Embryonic facial prominence (tissue), 1 donor: Measurements from ENCODE around the gene BIRC7.
A peak's percentile ranks its signal among the peaks of the same experiment; 100 is the strongest.
"Not testable (repeated sequence)": the region's sequence is repeated elsewhere in the genome, so short reads cannot be mapped to it uniquely, and the experiment has no call there.

Source experiments
- DNase-seq: peaks from one replicate; pipeline ENCODE4 v3.0.0-alpha.2; 2016; ENCODE audit errors: extremely low spot score

BIRC7 gene

GRCh38 chr20:63247671-63248228, 12.0 kb downstream of the BIRC7 start:
- no peak for DNase-seq

GRCh38 chr20:63248835-63249591, 13.3 kb downstream of the BIRC7 start:
- DNase-seq = no peak

GRCh38 chr20:63249891-63250290, 14.2 kb downstream of the BIRC7 start:
- DNase-seq = no peak

- not testable (repeated sequence) for DNase-seq
These were observed 15.6 kb downstream of the BIRC7 start for GRCh38 chr20:63251350-63251749.

- no peak for DNase-seq
These were observed 16.6 kb downstream of the BIRC7 start for GRCh38 chr20:63252284-63252711.

- no peak for DNase-seq
These were observed 17.3 kb downstream of the BIRC7 start for GRCh38 chr20:63253065-63253437.

GRCh38 chr20:63253438-63254231, 17.9 kb downstream of the BIRC7 start:
- no peak for DNase-seq

GRCh38 chr20:63254232-63254605, 18.5 kb downstream of the BIRC7 start, which contains the start of gene NKAIN4:
NKAIN4 (minus strand) TSS chr20:63254463; CDS start chr20:63254450, 13 bp downstream.
- no peak for DNase-seq

GRCh38 chr20:63254606-63255384, 19.1 kb downstream of the BIRC7 start:
- DNase-seq = no peak

- DNase-seq = no peak
These were observed 20.4 kb downstream of the BIRC7 start for GRCh38 chr20:63255931-63256704.

- DNase-seq = no peak
These were observed 21.2 kb downstream of the BIRC7 start for GRCh38 chr20:63256954-63257353.

- DNase-seq = no peak
These were observed 21.9 kb downstream of the BIRC7 start for GRCh38 chr20:63257629-63258028.

- no peak for DNase-seq
These were observed 23.1 kb downstream of the BIRC7 start for GRCh38 chr20:63258781-63259180.

- no peak for DNase-seq
These were observed 24.2 kb downstream of the BIRC7 start for GRCh38 chr20:63259734-63260460.

- DNase-seq = no peak
These were observed 24.8 kb downstream of the BIRC7 start for GRCh38 chr20:63260521-63260920.

- DNase-seq = peak; percentile 38
These were observed 25.5 kb downstream of the BIRC7 start for GRCh38 chr20:63261060-63261794.

- DNase-seq = no peak
These were observed 26.3 kb downstream of the BIRC7 start for GRCh38 chr20:63261795-63262528.

GRCh38 chr20:63262836-63263235, 27.1 kb downstream of the BIRC7 start:
- no peak for DNase-seq

GRCh38 chr20:63264000-63264399, 28.3 kb downstream of the BIRC7 start:
- DNase-seq = no peak
